ENCODE data around the gene FGD2. TPM values are rescaled to one million over a fixed set of nuclear protein-coding genes. Genes with fewer than 3 reads are reported as not detected.

The FGD2 gene
- total and polyA plus RNA-seq, 2 donors (not counting 3 experiments of a cell fraction or from before 2014, with no cell fraction given): not detected

- ChIA-PET CTCF (interaction anchor here (0.9 to 1.7 kb wide), 9 partner anchors 8 to 224 kb away, joined by 3 to 14 read pairs (median 5); partner anchors contain the start of gene C6orf89), POLR2A (interaction anchor here (1.0 to 1.3 kb wide), 4 partner anchors 21 to 111 kb away, joined by 3 to 6 read pairs (median 4); partner anchors contain the start of gene PPIL1)
- Histone ChIP-seq H3K9ac (replicated peaks; ENCODE audit: extremely low read depth, insufficient read depth, low read length) (peak within 1 kb of the TSS; percentile 97), H2AFZ (ENCODE audit: low read depth, low read length) (peak within 1 kb of the TSS; percentile 49), H3K4me1 (ENCODE audit: control insufficient read depth, extremely low read depth, insufficient read depth, low read length) (peaks cover 29% of the 10 kb centered on the region), H3K36me3 (ENCODE audit: control insufficient read depth in 2 of 2, extremely low read depth in 1 of 2, insufficient read depth in 2 of 2, low read length in 2 of 2) (peaks cover 0 to 4% of the 10 kb centered on the region in 2 experiments), H3K9me3 (replicated peaks; ENCODE audit: control insufficient read depth, insufficient read depth, low read length) (no peaks in the 10 kb centered on the region), H4K20me1 (replicated peaks; ENCODE audit: control insufficient read depth, extremely low read depth, insufficient read depth, low read length) (peaks cover 3% of the 10 kb centered on the region), H3K4me3 (replicated peaks in 1 of 3; ENCODE audit: insufficient read depth in 1 of 3, low read depth in 1 of 3, low read length in 3 of 3) (peak within 1 kb of the TSS; percentile 71 to 95 (median 87)), H3K4me2 (ENCODE audit: insufficient read depth, low read length) (peak within 1 kb of the TSS; percentile 80), H3K27me3 (ENCODE audit: control insufficient read depth in 2 of 2, insufficient read depth in 2 of 2, low read length in 2 of 2) (peaks cover 0 to 5% of the 10 kb centered on the region in 2 experiments), H3K27ac (ENCODE audit: insufficient read depth, low read depth, low read length) (peak within 1 kb of the TSS; percentile 71), H3K79me2 (ENCODE audit: control insufficient read depth, insufficient read depth, low read length) (peaks cover 49% of the 10 kb centered on the region), H3K9me1 (replicated peaks; ENCODE audit: control insufficient read depth, extremely low read depth, insufficient read depth, low read length) (no peaks in the 10 kb centered on the region)
- DNase-seq (ENCODE audit: low read depth, low spot score): peak; percentile 86
- intact Hi-C loops (cut with micrococcal nuclease) (loop anchor here (1.0 to 10.0 kb wide), 3 partner anchors 32 to 221 kb away; no protein-coding TSS in a partner anchor), dilution Hi-C loops (cut with MboI; ENCODE audit: extremely low pct_ligation_motif_present, low sequenced_read_pairs) (no loop called here)
- BruUV-seq (replicated peaks): no TSS peak
- peak; percentile 84 for FAIRE-seq
- TF ChIP-seq POLR2A (IDR thresholded peaks at IDR 0.05; ENCODE audit: low read depth, low read length) (peak; percentile 97), JUN (IDR thresholded peaks at IDR 0.05; ENCODE audit: borderline replicate concordance, insufficient read depth, insufficient read length, low read depth) (no peak), POLR2AphosphoS5 (IDR thresholded peaks at IDR 0.05; ENCODE audit: insufficient read depth, low read depth, low read length) (peak; percentile 98), FOS (IDR thresholded peaks at IDR 0.05; ENCODE audit: borderline replicate concordance, insufficient read depth, low read length) (no peak), EZH2 (IDR thresholded peaks at IDR 0.05; ENCODE audit: borderline replicate concordance, low read depth, low read length, severe bottlenecking) (no peak), GATA2 (IDR thresholded peaks at IDR 0.05; ENCODE audit: insufficient read depth, insufficient read length, low read depth, low read length) (no peak), MYC (IDR thresholded peaks at IDR 0.05; ENCODE audit: low read depth, low read length) (no peak)
- TF ChIP-seq, protein P1, sequence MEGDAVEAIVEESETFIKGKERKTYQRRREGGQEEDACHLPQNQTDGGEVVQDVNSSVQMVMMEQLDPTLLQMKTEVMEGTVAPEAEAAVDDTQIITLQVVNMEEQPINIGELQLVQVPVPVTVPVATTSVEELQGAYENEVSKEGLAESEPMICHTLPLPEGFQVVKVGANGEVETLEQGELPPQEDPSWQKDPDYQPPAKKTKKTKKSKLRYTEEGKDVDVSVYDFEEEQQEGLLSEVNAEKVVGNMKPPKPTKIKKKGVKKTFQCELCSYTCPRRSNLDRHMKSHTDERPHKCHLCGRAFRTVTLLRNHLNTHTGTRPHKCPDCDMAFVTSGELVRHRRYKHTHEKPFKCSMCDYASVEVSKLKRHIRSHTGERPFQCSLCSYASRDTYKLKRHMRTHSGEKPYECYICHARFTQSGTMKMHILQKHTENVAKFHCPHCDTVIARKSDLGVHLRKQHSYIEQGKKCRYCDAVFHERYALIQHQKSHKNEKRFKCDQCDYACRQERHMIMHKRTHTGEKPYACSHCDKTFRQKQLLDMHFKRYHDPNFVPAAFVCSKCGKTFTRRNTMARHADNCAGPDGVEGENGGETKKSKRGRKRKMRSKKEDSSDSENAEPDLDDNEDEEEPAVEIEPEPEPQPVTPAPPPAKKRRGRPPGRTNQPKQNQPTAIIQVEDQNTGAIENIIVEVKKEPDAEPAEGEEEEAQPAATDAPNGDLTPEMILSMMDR (IDR thresholded peaks at IDR 0.05; ENCODE audit: extremely low read depth in 1 of 2, insufficient read depth in 1 of 2, low read depth in 1 of 2, low read length in 2 of 2): no peak
- TF ChIP-seq, protein P2, sequence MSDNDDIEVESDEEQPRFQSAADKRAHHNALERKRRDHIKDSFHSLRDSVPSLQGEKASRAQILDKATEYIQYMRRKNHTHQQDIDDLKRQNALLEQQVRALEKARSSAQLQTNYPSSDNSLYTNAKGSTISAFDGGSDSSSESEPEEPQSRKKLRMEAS (IDR thresholded peaks at IDR 0.05; ENCODE audit: insufficient read depth, insufficient read length): peak; percentile 94
These were observed 19.4 kb upstream of the FGD2 start, which contains the start of gene MTCH1 for GRCh38 chr6:36985808-36986703. TSS of gene MTCH1 (minus strand) at chr6:36986196. CDS start at chr6:36986173, 23 bp downstream.

All from endothelial cell of umbilical vein (primary cell).